HG03460 (cell line): Measurements from ENCODE around the gene FAM217A.

Source experiments
- ATAC-seq: cut with Tn5 transposase; IDR thresholded peaks from one replicate; pipeline ENCODE4 v1.9.1; 2021; ENCODE audit not compliant: unreplicated experiment

FAM217A gene

DNA sequence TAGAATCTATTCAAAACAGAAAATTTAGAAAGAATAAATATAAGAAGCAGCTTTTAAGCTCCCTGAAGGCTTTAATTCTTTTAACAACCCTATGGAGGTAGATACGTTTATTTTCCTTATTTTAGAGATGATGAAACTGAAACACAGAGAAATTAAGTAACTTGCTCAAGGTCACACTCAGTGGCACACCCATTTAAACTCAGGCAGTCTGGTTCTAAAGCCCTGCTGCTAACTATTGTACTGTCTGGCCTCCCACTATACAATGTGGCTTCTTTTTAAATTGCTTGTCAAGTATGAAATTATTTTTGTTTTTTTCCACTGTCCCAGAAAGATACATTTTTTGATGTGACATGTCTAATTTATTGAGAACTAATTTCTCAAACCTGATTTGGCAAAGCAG is 55.7 kb downstream of the FAM217A start:
- no peak for ATAC-seq

DNA sequence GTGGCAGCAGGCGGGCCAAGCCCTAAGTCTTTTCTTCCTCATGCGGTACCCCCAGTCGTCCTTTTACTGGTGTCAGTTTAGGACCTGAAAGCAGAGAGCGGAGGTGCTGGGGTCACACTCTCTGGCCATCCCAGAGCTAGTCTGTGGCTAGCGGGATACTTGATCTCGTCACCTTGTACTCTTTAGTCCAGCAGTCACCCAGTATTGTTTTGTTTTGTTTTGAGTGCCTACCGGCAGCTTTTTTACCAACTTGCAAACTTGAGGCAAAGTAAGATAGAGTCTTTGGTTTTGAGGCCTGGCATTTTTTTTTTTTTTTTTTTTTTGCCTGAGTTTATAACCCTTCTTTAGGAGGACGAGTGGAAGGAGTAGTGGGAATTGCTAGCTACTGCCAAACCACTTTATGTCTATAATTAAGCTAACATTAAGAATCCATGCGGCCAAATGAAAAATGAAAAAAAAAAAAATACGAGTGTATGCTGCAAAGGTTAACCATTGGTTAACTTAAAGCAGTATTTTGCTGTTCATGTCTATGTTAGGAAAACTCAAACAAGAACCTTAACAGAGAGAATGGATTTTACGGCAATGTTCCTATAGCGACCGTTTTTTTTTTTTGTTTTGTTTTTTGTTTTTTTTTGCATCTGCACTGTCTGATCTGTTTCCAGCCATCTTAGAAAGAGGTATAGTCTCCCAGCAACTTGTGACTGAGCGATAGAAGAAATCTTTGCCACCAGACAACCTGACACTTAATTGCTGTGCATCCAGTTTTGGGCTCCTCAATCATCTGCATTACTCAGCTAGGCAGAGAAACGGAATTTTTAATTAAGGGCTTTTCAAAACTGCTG is 56.9 kb downstream of the FAM217A start:
- peak; percentile 1 for ATAC-seq

DNA sequence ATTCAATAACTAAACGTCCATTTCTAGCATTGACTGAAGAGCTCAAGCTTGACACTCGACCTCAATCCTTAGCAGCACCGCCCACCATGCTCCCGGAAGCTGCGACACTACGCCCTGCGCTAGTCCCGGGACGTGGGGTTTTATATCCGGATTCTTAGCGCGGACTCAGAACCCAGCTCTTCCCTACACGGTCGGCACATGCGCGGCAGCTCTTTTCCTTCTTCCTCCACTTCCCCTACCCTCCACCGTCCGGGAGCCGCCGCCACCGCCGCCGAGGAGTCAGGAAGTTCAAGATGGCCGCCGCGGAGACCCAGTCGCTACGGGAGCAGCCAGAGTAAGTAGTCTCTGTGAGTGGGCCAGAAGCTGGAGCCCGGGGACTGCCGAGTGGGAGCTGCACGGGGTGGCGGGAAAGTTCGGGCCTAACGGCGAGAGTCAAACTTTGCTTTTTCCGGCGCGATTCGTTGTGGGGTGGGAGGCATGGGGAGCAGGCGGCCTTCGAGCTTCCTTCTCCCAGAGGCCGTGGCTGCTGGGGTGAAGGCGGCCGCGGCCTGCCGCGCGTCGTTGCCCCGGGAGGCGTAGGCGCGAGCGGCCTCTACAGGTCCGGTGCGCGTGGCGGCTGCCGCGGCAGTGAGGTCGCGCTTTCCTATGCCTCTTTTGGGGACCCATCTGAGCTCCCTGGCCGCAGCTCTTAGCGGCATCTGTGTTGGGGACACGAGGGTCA is 57.6 kb downstream of the FAM217A start:
- peak; percentile 66 for ATAC-seq

DNA sequence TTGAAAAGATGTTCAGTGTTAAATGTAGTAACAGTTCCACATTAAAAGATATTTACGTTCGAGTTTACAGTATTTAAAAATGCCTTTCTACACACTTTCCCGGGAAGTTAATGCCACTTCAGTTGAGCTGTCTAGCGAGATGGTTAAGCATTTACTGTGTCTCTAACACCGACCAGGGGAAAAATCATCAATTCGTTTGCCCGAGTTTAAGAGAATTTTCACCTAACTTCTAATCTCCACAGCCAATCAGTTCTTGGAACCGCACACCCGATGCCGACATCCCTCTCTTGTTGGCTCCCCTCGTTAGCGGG is 58.2 kb downstream of the FAM217A start:
- ATAC-seq = peak; percentile 1

DNA sequence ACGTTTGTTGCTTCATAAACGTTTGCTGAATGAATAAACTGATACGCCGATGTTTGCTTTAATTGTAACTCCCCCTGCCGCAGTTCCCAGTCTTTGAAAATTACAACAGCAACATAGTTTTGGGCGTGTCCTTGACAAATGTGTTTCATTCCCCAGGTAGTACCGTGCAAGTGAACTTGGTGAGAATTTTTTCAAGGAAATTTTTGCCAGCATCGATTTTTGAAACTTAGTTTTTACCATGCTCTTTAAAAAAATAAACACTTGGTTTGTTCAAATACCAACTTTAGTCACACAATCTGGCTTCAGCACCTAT is 60.1 kb downstream of the FAM217A start:
- no peak for ATAC-seq
